Measurements from ENCODE around the gene CDK17.
"Not testable (repeated sequence)": the region's sequence is repeated elsewhere in the genome, so short reads cannot be mapped to it uniquely, and the experiment has no call there.

CDK17 gene

GRCh38 chr12:96395236-96395635 lies 5.0 kb downstream of the CDK17 start:
- DNase-seq (ENCODE audit: low spot score) (no peak), FAIRE-seq (no peak)

DNA sequence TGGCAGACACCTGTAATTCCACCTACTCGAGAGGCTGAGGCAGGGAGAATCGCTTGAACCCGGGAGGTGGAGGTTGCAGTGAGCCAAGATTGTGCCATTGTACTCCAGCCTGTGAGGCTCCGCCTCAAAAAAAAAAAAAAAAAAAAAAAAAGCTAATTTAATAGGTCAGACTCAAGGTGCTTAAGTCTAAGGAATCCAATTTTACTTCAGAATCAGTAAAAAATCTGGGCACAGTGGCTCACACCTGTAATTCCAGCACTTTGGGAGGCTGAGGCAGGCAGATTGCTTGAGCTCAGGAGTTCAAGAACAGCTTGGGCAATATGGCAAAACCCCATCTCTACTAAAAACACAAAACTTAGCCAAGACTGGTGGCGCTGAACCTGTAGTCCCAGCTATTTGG lies 7.0 kb downstream of the CDK17 start:
- not testable (repeated sequence) for FAIRE-seq; DNase-seq (ENCODE audit: low spot score)

GRCh38 chr12:96392397-96392796 lies 7.8 kb downstream of the CDK17 start:
- DNase-seq (ENCODE audit: low spot score) = no peak
- no peak for FAIRE-seq

DNA sequence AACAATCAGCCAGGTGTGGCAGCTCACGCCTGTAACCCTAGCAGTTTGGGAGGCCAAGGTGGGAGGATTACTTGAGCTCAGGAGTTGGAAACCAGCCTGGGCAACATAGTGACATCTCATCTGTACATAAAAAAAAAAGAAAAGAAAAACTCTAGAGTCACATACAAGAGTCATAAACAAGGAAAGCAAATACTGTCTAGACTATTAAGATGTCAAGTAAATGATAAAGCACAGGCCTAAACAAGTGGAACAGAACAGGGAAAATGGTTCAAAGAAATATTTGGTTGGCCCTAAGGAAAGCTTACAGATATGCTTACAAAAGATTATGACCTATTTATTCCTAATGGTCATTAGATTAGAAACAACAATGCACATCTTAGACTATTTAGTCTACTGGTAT lies 12.3 kb downstream of the CDK17 start:
- FAIRE-seq (no peak), DNase-seq (ENCODE audit: low spot score) (no peak)

- DNase-seq (ENCODE audit: low spot score) (no peak), FAIRE-seq (no peak)
Observed at GRCh38 chr12:96386794-96387193, 13.4 kb downstream of the CDK17 start.

- peak; percentile 61 for FAIRE-seq
- DNase-seq (ENCODE audit: low spot score) = no peak
Observed at GRCh38 chr12:96383991-96384390, 16.2 kb downstream of the CDK17 start.

GRCh38 chr12:96383371-96383770 lies 16.9 kb downstream of the CDK17 start:
- FAIRE-seq (no peak), DNase-seq (ENCODE audit: low spot score) (no peak)

DNA sequence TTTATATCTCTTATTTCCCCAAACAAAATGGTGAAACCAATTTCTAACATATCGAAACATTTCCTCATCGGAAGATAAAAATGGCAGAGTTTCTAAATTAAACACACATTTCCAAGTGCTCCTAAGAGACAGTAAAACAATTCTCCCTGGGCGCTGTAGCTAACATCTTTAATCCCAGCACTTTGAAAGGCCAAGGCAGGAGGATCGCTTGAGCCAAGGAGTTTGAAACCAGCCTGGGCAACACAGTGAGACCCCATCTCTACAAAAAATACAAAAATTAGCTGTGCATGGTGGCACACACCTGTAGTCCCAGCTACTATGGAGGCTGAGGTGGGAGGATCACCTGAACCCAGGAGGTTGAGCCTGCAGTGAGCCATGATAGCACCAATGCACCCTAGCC lies 20.5 kb downstream of the CDK17 start:
- not testable (repeated sequence) for FAIRE-seq; DNase-seq (ENCODE audit: low spot score)

DNA sequence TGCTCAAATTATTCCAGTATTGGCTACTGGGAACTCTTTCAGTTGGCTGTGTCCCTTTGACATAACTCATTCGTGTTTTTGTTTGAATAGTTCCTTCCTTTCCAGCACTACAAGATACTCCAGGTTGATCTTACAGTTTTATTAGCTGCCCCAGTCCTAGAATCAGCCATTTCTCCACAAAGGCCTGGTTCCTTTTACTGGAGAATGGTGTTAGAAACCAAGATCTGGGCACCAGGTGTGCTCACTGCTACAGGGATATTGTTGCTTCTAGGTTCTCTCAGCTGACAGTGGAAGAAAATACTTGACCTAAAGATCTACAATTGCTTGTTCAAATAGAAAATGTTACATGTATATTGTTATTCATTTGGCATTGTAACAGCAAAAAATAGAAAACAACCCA lies 21.9 kb downstream of the CDK17 start:
- no peak for DNase-seq (ENCODE audit: low spot score)
- FAIRE-seq = no peak

DNA sequence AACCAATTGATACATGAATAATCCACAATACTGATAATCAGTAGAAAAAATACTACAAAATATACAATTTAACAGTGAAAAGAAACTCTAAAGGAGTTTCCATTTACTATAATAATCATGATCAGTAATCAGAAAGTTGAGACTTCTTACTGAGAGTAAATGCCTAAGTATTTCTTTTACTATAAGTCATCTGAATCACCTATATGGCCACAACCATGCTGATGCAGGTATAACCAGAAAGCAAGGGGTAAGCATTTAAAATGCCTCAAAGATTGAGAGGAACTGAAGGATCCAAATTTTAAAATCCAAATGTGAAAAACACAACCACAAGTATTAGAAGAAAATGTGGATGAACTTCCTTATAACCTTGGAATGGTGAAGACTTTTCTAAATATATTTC lies 23.4 kb downstream of the CDK17 start:
- FAIRE-seq (no peak), DNase-seq (ENCODE audit: low spot score) (no peak)

DNA sequence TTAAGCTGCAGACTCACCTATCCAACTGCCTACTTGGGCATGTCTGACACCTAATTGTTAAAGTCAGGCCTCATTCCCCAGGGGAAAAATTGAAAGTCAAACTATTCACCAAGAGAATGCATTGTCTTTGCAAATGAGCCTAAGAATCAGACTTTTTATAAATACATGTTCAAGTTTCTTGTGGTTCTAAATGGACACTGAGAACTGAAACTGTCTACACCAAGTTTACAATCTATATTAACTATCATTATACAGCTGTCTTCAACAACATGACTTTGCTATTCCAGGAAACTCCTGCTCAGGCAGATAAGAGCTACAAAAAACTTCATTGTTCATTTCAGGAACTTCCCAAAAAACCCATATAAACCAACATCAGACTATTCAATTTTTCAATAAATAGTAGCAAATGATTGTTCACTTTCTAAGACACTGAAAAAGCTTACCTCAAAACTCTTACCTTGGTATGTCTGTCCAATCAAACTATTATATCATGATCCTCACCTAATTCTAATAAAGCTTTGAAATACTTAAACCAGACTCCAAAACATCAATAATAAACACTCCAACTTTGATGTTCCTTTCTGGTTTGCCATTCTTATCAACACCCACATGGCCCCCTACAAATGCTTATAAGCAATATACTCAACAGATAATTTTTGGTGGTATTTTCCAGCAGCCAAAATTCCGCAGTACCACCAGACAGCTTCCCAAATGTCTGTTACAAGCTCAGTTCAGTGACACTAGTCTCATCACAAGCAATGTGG lies 24.2 kb downstream of the CDK17 start:
- DNase-seq (ENCODE audit: low spot score) (no peak), FAIRE-seq (no peak)

GRCh38 chr12:96375170-96375569 lies 25.1 kb downstream of the CDK17 start:
- FAIRE-seq (no peak), DNase-seq (ENCODE audit: low spot score) (no peak)

GRCh38 chr12:96371790-96372699 lies 28.2 kb downstream of the CDK17 start:
- FAIRE-seq (no peak), DNase-seq (ENCODE audit: low spot score) (no peak)

DNA sequence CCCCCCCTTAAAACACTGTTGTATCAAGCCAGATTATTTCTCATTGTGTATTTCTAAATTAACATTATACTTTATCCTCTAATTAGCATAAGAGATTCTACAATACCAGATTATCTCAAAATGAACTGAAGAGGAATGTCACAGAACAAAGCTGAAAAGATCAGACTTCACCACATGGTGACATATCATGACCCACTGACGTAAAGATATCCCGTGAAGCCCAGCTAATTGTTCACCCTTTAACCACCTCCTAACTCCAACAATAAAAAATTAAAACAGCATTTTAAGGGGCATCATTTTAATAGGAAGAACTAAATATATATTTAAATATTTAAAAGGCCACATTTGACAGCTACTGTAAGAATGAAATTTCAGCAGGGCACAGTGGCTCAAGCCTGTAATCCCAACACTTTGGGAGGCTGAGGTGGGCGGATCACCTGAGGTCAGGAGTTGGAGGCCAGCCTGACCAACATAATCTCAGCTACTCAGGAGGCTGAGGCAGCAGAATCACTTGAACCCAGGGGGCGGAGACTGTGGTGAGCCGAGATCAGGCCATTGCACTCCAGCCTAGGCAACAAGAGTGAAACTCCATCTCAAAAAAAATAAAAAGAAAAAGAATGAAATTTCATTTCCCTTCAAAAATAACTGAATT lies 29.0 kb downstream of the CDK17 start:
- FAIRE-seq = no peak

DNA sequence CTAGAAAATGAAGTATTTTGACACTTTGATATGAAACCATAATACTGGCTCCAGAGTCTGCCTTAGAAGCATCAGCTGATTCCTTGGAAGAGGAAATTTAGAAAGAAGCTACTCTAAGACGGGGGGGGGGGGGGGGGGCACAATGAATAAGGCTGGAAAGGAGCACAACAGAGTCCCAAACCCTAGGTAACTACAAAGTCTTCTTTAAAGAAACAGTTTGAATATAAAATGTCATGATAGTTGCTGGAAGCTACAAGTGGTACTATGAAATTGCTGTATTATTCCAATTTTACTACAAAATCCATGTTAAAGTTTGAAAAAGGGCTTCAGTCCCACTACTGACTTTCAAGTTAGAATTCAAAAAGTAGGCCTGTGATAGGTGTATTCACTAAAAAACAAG lies 31.6 kb downstream of the CDK17 start:
- DNase-seq (ENCODE audit: low spot score) (no peak), FAIRE-seq (no peak)

More for the DNA sequence above, 29.0 kb downstream of the CDK17 start:
- DNase-seq (ENCODE audit: low spot score) = no peak

DNA sequence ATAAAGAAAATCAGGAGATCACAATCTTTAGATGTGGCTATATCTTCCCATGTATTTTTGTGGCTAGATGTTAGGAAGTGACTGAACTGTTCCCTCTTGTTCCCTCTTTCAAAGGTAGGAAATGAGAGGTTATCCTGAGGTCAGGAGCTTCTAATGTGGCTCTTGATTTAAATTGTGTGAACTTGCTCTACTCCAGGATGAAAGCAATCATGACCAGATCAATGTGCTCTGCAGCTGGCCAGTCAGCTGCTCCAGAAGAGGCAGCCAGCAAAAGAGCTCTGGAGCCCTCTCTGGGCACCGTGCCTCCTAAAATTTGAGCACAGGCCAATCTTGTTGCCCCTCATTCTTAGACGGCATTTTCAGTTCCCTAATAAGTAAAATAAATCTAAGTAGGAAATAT lies 32.0 kb downstream of the CDK17 start:
- no peak for FAIRE-seq

GRCh38 chr12:96366381-96366654 lies 33.9 kb downstream of the CDK17 start:
- no peak for DNase-seq (ENCODE audit: low spot score)
- FAIRE-seq = no peak

More for the DNA sequence above, 32.0 kb downstream of the CDK17 start:
- no peak for DNase-seq (ENCODE audit: low spot score)

GRCh38 chr12:96365604-96366380 lies 34.4 kb downstream of the CDK17 start:
- no peak for DNase-seq (ENCODE audit: low spot score)
- no peak for FAIRE-seq

DNA sequence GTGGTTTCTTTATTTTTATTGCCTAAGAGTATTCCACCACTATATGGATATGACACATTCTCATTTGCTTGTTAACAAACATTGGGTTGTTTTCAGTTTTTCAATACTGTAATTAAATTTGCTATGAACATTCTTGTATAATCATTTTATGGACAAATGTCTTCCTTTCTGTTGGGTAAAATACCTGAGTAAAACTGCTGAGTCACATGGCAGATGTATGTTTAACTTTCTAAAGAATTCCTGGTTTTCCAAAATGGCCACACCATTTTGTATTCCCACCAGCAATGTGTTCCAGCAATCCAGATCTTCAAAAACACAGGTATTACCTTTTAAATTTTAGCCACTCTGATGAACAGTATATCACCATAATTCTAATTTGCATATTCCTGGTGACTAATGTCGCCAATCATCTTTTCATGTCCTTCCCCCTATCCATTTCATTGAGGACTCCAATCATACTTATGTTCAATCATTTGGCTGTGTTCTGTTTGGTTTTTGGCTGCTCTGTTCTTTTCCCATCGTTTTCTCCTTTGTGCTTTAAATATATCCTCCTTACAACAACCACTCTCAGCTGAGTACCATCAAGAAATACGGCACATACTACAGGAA lies 36.0 kb downstream of the CDK17 start:
- FAIRE-seq (no peak), DNase-seq (ENCODE audit: low spot score) (no peak)

DNA sequence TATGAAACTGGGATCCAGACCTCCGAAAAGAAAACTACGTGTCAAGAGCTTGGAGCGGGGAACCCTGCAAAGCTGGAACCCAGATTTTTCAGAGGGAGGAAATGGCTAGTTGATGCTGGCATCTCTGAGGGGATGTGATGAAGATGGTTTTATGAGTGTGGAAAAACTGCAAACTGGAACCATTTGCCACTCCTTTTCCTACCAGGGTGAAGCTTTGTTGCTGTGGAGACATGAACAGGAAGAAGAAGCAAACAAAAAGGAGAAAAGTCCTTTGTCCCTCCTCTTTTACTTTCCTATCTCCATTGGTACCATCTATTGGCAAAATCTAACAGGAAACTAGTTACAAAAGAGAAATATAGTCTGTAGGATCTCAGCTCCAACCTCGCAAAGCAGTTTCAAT lies 39.2 kb downstream of the CDK17 start:
- DNase-seq (ENCODE audit: low spot score) (no peak), FAIRE-seq (no peak)

GRCh38 chr12:96360550-96360949 lies 39.7 kb downstream of the CDK17 start:
- FAIRE-seq (no peak), DNase-seq (ENCODE audit: low spot score) (no peak)
